ENCODE results near the gene CRACDL. TPM values are rescaled to one million over a fixed set of nuclear protein-coding genes. Genes with fewer than 3 reads are reported as not detected.
A peak's percentile ranks its signal among the peaks of the same experiment; 100 is the strongest.

The CRACDL gene
- total and polyA plus RNA-seq, 4 donors = 0.67 to 7.5 (median 6.2) TPM

GRCh38 chr2:98875081-98875728, 60.8 kb downstream of the CRACDL start:
- H3K4me1 ChIP-seq (ENCODE audit: control insufficient read depth in 1 of 2, insufficient read depth in 2 of 2, low read length in 2 of 2) = no peaks in the 10 kb centered on the region
- no peak overlapping the region for H3K27ac ChIP-seq (ENCODE audit: low read depth in 1 of 2, low read length in 2 of 2)
- H3K4me3 ChIP-seq (ENCODE audit: low read length in 2 of 2) = no peak overlapping the region
- H3K27me3 ChIP-seq (ENCODE audit: control insufficient read depth in 1 of 2, insufficient read depth in 2 of 2, low read length in 1 of 2) = no peaks in the 10 kb centered on the region
- intact Hi-C loops (cut with DNase I) = no loop called here
- H3K36me3 ChIP-seq (ENCODE audit: control insufficient read depth in 1 of 2, insufficient read depth in 2 of 2, low read length in 1 of 2) = no peaks in the 10 kb centered on the region
- ATAC-seq (ENCODE audit: low FRiP score) (no peak), DNase-seq (no peak)
- WGBS, 2 donors = 90 to 92% methylated on average over 14 of the region's 14 CpGs
- H3K9me3 ChIP-seq (ENCODE audit: control insufficient read depth, low read length) = no peaks in the 10 kb centered on the region

- WGBS, 2 donors = 96% methylated on average over 11 of the region's 11 CpGs
- Histone ChIP-seq H3K4me3 (ENCODE audit: low read length in 2 of 2) (no peak overlapping the region), H3K4me1 (ENCODE audit: control insufficient read depth in 1 of 2, insufficient read depth in 2 of 2, low read length in 2 of 2) (no peaks in the 10 kb centered on the region), H3K27ac (ENCODE audit: low read depth in 1 of 2, low read length in 2 of 2) (no peak overlapping the region), H3K27me3 (ENCODE audit: control insufficient read depth in 1 of 2, insufficient read depth in 2 of 2, low read length in 1 of 2) (no peaks in the 10 kb centered on the region), H3K36me3 (ENCODE audit: control insufficient read depth in 1 of 2, insufficient read depth in 2 of 2, low read length in 1 of 2) (no peaks in the 10 kb centered on the region), H3K9me3 (ENCODE audit: control insufficient read depth, low read length) (no peaks in the 10 kb centered on the region)
- DNase-seq (no peak), ATAC-seq (ENCODE audit: low FRiP score) (no peak)
- intact Hi-C loops (cut with DNase I) = no loop called here
These were observed 61.8 kb downstream of the CRACDL start for GRCh38 chr2:98874186-98874689.

GRCh38 chr2:98872526-98872925, 63.5 kb downstream of the CRACDL start:
- H3K27ac ChIP-seq (ENCODE audit: low read depth in 1 of 2, low read length in 2 of 2) = no peak overlapping the region
- no peaks in the 10 kb centered on the region for H3K36me3 ChIP-seq (ENCODE audit: control insufficient read depth in 1 of 2, insufficient read depth in 2 of 2, low read length in 1 of 2)
- no peaks in the 10 kb centered on the region for H3K4me1 ChIP-seq (ENCODE audit: control insufficient read depth in 1 of 2, insufficient read depth in 2 of 2, low read length in 2 of 2)
- no peak overlapping the region for H3K4me3 ChIP-seq (ENCODE audit: low read length in 2 of 2)
- no peak for DNase-seq
- H3K9me3 ChIP-seq (ENCODE audit: control insufficient read depth, low read length) = no peaks in the 10 kb centered on the region
- no peaks in the 10 kb centered on the region for H3K27me3 ChIP-seq (ENCODE audit: control insufficient read depth in 1 of 2, insufficient read depth in 2 of 2, low read length in 1 of 2)
- WGBS, 2 donors = 92 to 94% methylated on average over 10 of the region's 10 CpGs
- no peak for ATAC-seq (ENCODE audit: low FRiP score)
- intact Hi-C loops (cut with DNase I) = no loop called here

GRCh38 chr2:98871506-98871905, 64.5 kb downstream of the CRACDL start:
- H3K4me1 ChIP-seq (ENCODE audit: control insufficient read depth in 1 of 2, insufficient read depth in 2 of 2, low read length in 2 of 2) = no peaks in the 10 kb centered on the region
- no peaks in the 10 kb centered on the region for H3K27me3 ChIP-seq (ENCODE audit: control insufficient read depth in 1 of 2, insufficient read depth in 2 of 2, low read length in 1 of 2)
- H3K4me3 ChIP-seq (ENCODE audit: low read length in 2 of 2) = no peak overlapping the region
- H3K36me3 ChIP-seq (ENCODE audit: control insufficient read depth in 1 of 2, insufficient read depth in 2 of 2, low read length in 1 of 2) = no peaks in the 10 kb centered on the region
- H3K27ac ChIP-seq (ENCODE audit: low read depth in 1 of 2, low read length in 2 of 2) = no peak overlapping the region
- intact Hi-C loops (cut with DNase I) = no loop called here
- WGBS, 2 donors = 91% methylated on average over 2 of the region's 2 CpGs
- H3K9me3 ChIP-seq (ENCODE audit: control insufficient read depth, low read length) = no peaks in the 10 kb centered on the region
- ATAC-seq (ENCODE audit: low FRiP score) = no peak
- no peak for DNase-seq

- Histone ChIP-seq H3K36me3 (ENCODE audit: control insufficient read depth in 1 of 2, insufficient read depth in 2 of 2, low read length in 1 of 2) (no peaks in the 10 kb centered on the region), H3K4me1 (ENCODE audit: control insufficient read depth in 1 of 2, insufficient read depth in 2 of 2, low read length in 2 of 2) (no peaks in the 10 kb centered on the region), H3K27me3 (ENCODE audit: control insufficient read depth in 1 of 2, insufficient read depth in 2 of 2, low read length in 1 of 2) (no peaks in the 10 kb centered on the region), H3K9me3 (ENCODE audit: control insufficient read depth, low read length) (no peaks in the 10 kb centered on the region), H3K27ac (ENCODE audit: low read depth in 1 of 2, low read length in 2 of 2) (no peak overlapping the region), H3K4me3 (ENCODE audit: low read length in 2 of 2) (no peak overlapping the region)
- no peak for DNase-seq
- no peak for ATAC-seq (ENCODE audit: low FRiP score)
- 89 to 91% methylated on average over 15 of the region's 15 CpGs for WGBS, 2 donors
- intact Hi-C loops (cut with DNase I) = no loop called here
These were observed 65.4 kb downstream of the CRACDL start for GRCh38 chr2:98870516-98871158.

GRCh38 chr2:98869870-98870269, 66.2 kb downstream of the CRACDL start:
- H3K4me1 ChIP-seq (ENCODE audit: control insufficient read depth in 1 of 2, insufficient read depth in 2 of 2, low read length in 2 of 2) = no peaks in the 10 kb centered on the region
- H3K4me3 ChIP-seq (ENCODE audit: low read length in 2 of 2) = no peak overlapping the region
- DNase-seq = no peak
- no peaks in the 10 kb centered on the region for H3K27me3 ChIP-seq (ENCODE audit: control insufficient read depth in 1 of 2, insufficient read depth in 2 of 2, low read length in 1 of 2)
- no peaks in the 10 kb centered on the region for H3K9me3 ChIP-seq (ENCODE audit: control insufficient read depth, low read length)
- 74 to 81% methylated on average over 4 of the region's 4 CpGs for WGBS, 2 donors
- no peak overlapping the region for H3K27ac ChIP-seq (ENCODE audit: low read depth in 1 of 2, low read length in 2 of 2)
- no peaks in the 10 kb centered on the region for H3K36me3 ChIP-seq (ENCODE audit: control insufficient read depth in 1 of 2, insufficient read depth in 2 of 2, low read length in 1 of 2)
- no peak for ATAC-seq (ENCODE audit: low FRiP score)
- intact Hi-C loops (cut with DNase I) = loop anchor here in 1 of 2 donors (10.0 kb wide), 1 partner anchor 45 kb away; no protein-coding TSS in a partner anchor

GRCh38 chr2:98869272-98869641, 66.8 kb downstream of the CRACDL start:
- no peaks in the 10 kb centered on the region for H3K27me3 ChIP-seq (ENCODE audit: control insufficient read depth in 1 of 2, insufficient read depth in 2 of 2, low read length in 1 of 2)
- 87% methylated on average over 10 of the region's 10 CpGs for WGBS, 2 donors
- H3K4me3 ChIP-seq (ENCODE audit: low read length in 2 of 2) = no peak overlapping the region
- intact Hi-C loops (cut with DNase I) = loop anchor here in 1 of 2 donors (10.0 kb wide), 1 partner anchor 46 kb away; no protein-coding TSS in a partner anchor
- no peaks in the 10 kb centered on the region for H3K9me3 ChIP-seq (ENCODE audit: control insufficient read depth, low read length)
- ATAC-seq (ENCODE audit: low FRiP score) (peak; percentile 23), DNase-seq (no peak)
- no peaks in the 10 kb centered on the region for H3K4me1 ChIP-seq (ENCODE audit: control insufficient read depth in 1 of 2, insufficient read depth in 2 of 2, low read length in 2 of 2)
- H3K36me3 ChIP-seq (ENCODE audit: control insufficient read depth in 1 of 2, insufficient read depth in 2 of 2, low read length in 1 of 2) = no peaks in the 10 kb centered on the region
- no peak overlapping the region for H3K27ac ChIP-seq (ENCODE audit: low read depth in 1 of 2, low read length in 2 of 2)

- ATAC-seq (ENCODE audit: low FRiP score) (no peak), DNase-seq (no peak)
- Histone ChIP-seq H3K4me3 (ENCODE audit: low read length in 2 of 2) (no peak overlapping the region), H3K27ac (ENCODE audit: low read depth in 1 of 2, low read length in 2 of 2) (no peak overlapping the region), H3K27me3 (ENCODE audit: control insufficient read depth in 1 of 2, insufficient read depth in 2 of 2, low read length in 1 of 2) (no peaks in the 10 kb centered on the region), H3K36me3 (ENCODE audit: control insufficient read depth in 1 of 2, insufficient read depth in 2 of 2, low read length in 1 of 2) (no peaks in the 10 kb centered on the region), H3K4me1 (ENCODE audit: control insufficient read depth in 1 of 2, insufficient read depth in 2 of 2, low read length in 2 of 2) (no peaks in the 10 kb centered on the region), H3K9me3 (ENCODE audit: control insufficient read depth, low read length) (no peaks in the 10 kb centered on the region)
- intact Hi-C loops (cut with DNase I) = loop anchor here in 1 of 2 donors (10.0 kb wide), 1 partner anchor 46 kb away; no protein-coding TSS in a partner anchor
- 90% methylated on average over 10 of the region's 10 CpGs for WGBS, 2 donors
These were observed 67.3 kb downstream of the CRACDL start for GRCh38 chr2:98868548-98869271.

All from aorta (tissue), 5 donors.